IPS DF 4.7 (cell line): ENCODE data around the gene MAGI1.

ENCODE experiments used
- DNase-seq: peaks from one replicate; pipeline ENCODE4 v3.0.0-alpha.2; 2013; ENCODE audit warnings: low spot score; ENCODE audit errors: extremely low read depth

The MAGI1 gene

DNA sequence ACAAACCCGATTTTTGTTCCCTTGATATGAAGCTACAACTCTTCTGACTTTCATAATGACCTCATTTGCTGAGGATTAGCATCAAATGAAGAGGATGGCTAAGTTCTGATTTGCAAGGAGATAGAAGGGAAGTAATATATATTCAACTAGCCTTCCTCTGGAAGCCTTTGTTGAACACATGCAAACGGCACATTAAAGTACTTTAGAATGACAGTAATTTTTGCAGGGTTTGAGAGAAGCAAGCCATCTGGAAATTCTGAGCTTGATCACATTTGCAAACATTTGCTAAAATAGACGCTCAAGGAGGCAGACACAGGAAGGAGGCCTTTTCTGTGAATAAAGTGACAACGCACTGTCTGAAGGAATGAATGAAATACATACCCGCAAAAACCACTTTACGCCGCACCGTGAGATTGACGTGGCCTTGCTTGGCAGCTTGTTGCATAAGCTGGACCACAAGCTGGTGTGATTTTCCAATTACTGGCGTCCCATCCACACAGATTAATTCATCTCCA lies 657.2 kb downstream of the MAGI1 start:
- no peak for DNase-seq

DNA sequence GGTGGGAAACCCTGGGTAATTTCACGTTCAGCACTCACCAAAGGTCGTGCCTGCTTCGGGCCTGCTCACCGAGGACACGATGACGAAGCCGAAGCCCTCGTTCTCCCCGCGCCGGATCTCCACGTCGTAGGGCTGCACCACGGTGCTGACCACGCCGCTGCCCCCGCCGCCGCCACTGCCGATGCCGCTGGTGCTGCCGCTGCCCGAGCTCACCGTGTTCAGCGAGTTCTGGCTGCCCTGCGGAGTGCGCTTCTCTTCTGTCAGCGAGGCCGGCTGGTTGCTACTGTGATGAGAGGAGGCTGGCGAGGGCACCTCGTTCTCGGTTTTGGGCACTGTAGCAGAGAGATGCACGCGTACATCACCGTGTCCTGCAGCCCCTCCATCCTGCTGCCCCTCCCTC lies 659.5 kb downstream of the MAGI1 start:
- DNase-seq: no peak

DNA sequence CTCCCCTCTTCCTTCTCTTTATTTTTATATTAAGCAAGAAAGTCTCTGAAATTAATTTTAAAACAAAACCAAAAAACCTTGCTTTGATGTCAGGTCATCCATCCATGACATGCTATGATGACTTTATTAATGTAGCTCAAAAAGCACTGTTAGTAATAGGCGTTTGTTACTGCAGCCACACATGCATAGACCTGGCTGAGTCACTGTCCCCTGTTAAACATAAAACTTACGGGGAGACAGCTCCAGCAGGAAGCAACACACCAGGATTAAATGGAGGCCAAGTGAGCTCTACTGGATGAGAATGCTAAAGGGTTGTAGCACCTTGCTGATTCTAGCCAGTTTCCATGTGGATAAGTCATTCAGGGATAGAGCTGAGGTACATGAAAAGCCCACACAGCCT lies 661.1 kb downstream of the MAGI1 start:
- no peak for DNase-seq

DNA sequence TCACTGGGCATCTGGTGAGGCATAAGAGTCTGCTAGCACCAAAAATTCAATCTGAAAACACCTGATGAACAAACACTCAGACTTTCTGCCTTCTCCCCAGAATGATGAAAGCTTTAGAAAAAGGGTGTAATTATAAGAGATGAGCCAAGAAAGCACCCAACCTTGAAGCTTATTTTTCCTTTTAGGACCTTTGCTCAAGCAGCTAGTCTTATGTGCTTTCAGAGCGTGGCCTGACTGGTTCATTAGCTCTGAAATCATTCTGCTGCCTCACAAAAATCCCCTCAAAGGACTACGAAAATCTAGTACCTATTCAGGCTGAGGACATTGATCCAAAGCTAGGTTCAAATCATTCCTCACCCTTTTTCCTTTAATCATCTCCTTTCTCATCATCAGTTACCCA lies 662.3 kb downstream of the MAGI1 start:
- no peak for DNase-seq

DNA sequence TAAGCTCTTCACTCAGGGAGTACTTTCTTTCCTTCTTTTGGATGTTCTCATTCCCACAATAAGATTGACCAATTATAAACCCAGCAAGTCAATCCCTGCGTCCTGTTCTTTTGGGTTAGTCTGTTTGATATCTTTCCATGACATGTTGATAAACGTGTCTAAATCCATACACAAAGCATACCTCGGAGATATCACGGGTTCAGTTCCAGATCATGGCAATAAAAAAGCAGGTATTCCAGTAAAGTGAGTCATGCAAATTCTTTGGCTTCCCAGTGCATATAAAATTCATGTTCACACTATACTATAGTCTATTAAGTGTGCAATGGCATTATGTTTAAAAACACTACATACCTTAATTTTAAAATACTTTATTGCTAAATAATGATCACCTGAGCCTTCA lies 667.7 kb downstream of the MAGI1 start:
- no peak for DNase-seq

DNA sequence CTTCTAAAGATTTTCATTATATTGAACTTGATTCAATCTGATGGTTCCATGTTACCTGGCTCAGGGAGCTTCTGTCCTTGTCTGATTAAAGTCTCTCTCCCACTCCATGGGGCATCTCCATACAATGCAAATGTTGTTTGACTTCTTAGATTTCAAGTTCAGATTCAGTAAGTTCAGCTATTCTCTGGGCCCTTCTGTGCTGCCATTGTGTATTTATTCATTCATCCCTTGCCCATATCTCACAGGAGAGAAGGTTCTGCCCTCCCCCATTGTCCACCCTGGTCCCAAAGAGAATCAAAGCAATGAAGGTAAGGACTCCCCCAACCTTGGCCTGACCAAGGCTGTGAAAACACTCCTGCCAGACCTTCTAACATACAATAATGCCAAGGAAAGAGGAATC lies 669.9 kb downstream of the MAGI1 start:
- DNase-seq: no peak

DNA sequence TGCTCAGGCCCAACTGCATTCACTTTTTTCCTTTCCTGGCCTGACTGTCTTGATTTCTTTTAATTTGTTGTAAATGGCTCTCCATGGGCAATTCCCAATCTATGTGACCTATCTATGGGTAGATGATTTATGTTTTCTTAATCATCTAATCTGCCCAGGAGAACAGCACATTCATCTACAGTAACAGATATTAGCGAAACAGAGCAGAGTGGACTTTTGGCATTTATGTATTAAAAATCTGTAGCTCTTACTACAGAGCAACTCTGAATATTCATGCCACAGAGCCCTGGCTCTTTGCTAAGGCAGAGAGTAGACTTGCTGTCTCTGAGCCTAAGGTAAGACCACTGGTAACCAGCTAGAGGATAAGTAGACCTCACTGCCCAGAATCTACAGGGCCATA lies 676.0 kb downstream of the MAGI1 start:
- DNase-seq: no peak

DNA sequence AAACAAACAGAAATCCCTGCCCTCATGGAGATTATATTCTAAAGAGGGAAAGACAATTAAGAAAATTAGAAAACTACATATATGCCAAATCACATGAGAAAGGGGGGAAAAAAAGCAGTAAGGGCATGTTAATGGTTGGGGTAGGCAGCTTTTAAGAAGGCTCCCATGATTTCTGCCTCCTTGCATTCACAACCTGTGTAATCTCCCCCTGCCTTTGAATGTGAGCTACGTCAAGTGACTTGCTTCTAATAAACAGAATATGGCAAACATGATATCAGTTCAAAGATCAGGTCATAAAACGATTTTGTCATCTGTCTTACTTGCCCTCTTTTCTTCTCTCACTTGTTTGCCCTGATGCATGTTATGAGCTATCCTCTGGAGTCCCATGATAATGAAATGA lies 677.3 kb downstream of the MAGI1 start:
- DNase-seq: no peak

DNA sequence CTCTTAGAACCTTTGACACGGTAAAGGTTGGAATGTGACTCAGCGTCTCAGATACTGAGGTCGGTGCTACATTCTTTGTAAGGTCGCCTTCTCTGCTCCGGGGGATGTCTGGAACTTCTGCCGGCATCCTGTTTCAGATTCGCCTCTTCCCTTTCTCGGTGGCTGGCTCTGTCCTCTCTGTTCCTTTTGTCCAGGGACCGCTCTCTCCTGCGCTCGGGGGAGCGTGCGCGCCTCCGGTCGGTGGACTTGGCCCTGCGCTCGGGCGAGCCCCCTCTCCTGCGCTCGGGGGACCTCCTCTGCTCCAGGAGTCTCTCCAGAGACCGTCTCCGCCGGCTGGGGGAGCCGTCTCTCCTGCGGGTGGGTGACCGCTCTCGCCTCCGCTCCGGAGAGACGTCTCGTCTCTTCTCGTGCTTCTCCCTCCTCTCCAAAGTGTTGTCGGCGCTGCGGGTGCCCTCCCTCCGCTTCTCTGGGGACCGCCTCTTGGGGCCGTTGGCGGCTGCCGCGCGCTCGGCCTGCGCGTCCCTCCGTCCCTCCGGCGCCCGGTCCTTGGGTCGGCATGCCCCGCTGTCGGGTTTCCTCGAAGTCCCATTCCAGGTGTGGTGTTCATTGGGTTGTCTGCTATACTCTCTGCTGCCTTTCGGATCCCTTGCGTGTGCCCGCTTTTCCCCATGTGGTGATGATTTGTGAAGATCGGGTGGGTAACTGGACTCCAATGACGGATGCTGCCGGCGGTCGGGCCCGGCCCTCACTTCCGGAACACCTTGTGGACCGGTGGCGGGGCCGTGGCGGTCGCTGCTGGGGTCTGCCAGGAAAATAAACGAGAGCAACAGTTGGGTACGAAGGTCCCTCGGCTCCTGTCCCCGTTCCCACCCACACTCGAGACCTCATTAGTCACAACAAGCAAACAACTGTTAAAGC lies 682.1 kb downstream of the MAGI1 start:
- DNase-seq: no peak

DNA sequence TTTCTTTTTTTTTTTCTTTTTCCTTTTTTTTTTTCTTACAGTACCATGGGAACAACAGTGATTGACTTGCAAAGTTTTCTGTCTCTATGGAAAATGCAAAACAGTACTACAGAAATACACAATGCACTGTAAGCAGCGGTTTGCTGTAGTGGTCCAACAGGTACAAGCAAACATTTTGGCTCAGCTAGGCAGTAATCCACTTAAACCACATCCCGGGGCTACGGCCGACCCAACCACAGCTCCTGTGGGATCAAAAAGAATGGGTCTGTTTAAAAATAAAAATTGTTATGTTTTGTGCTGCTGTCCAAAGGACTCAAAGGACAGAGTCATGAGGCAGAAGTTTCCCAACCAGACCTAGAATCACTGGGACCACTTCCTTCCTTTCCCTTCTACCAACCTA lies 683.8 kb downstream of the MAGI1 start:
- no peak for DNase-seq

DNA sequence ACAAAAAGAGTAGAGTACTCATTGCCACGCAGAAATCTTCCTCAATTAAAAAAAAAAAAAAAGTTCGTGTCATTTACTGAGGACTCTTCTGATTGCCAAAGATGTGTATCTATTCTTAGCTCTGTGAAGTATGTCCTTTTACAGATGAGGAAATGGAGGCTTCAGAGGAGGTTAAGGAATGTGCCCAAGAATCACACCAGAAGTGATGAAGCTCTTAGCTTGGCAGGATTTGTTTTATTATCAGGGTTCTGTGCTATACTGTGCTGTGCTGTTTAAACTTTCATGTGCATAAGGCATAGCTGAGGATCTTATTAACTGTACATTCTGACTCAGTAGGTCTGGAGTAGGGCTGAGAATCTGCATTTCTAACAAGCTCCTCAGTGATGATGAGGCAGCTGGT lies 685.8 kb downstream of the MAGI1 start:
- DNase-seq: no peak

DNA sequence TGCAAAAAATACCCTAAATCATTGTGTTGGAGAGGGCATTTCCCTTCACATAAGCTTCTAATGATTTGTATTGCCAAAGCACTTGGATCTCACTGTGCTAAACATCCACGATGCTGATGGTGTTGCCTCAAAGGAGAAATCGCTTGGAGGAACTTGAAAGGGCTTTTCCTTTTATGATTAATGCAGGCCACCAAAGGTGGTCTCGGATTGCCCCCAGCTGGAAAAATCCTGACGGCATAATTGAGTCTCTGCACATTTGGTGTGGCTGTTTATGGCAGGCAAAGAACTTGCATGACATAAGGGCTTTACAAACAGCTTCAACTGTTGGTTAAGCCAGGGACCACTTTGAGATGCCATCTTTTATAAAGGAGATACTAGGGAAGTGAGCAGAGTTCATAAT lies 687.0 kb downstream of the MAGI1 start:
- DNase-seq: no peak

DNA sequence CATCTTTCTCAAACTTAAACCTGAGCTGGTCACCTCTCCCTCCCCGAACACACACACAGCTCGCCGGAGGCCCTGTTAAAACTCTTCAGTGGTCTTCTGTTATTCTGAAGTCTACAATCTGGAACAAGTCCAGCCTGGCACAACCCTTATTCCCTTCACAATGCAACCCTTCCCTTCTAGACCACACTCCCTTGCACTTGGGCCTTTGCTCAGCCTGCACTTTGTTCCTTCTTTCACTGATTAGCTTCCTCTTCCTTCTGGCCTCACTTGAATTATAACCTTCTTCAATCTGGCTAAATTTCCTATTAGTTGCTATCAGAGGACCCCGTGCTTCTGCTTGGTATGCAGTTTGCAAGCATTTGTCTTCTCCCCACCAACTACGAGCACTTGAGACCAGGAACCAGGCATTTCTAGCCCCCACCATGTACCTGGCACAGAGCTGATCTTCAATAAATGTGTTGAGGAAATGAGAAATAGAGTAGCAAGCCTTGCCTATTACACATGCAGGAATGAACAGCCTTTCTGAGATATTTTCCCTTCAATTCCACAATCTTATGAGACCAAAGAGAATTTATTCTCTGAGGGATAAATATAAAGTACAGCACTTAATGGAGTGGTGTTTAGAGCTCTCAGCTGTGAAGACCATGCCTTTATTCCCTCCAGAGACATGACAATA lies 687.8 kb downstream of the MAGI1 start:
- DNase-seq: no peak

DNA sequence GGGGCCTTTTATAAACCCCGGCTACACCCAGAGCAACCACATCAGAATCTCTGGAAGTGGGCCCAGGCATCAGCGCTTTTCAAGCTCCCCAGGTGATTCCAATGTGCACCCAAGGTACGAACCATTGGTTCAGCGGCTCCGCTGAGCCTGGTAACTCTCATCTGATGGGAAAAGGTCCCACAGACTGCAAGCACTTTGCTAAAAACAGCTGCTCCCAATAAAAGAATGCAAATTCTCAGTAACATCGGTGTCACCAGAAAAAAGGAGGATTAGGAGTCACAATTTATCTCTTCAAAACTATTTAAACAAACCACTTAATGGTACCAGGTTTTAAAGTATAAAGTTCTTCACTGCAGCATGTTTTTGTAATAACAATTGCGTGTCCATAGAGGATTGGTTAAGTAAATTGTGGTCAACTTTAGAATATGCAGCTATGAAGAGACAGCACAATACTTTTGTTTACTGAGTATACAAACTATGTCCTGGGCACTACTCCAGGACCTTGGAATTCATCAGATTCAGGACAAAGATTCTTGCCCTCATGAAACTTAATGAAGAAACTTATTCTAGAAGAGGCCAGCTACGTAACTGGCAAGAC lies 690.2 kb downstream of the MAGI1 start:
- DNase-seq: no peak

DNA sequence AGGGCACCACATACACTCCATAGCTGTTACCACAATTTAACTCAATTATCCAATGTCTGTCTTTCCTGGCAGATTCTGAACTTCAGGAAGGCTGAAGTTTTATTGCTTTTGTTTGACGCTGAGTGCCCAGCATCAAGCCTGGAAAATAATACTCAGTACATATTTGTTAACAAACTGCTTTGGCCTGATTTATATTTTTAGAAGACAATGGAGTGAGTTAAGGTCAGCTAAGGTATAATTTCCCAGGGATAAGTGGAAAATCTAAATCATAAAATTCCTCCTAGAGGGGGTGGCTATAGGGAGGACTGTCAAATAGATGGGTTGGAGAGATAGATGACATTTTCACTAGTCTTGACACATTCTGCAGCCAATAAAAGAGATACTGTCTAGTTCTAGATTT lies 691.6 kb downstream of the MAGI1 start:
- no peak for DNase-seq

DNA sequence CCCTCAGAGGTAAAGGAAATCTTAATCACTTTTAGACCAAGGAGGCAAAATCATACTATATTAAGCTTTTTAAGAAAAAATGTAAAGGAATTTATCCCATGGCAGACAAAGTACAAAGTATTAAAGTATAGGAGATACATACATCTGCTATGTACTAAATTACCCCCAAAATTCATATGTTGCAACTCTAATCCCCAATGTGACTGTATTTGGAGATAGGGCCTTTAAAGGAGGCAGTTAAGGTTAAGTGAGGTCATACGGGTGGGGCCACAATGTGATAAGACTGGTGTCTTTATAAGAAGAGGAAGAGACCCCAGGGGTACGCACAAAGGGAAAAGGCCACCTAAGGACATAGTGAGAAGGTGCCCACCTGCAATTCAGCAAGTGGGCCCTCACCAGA lies 693.9 kb downstream of the MAGI1 start:
- no peak for DNase-seq

DNA sequence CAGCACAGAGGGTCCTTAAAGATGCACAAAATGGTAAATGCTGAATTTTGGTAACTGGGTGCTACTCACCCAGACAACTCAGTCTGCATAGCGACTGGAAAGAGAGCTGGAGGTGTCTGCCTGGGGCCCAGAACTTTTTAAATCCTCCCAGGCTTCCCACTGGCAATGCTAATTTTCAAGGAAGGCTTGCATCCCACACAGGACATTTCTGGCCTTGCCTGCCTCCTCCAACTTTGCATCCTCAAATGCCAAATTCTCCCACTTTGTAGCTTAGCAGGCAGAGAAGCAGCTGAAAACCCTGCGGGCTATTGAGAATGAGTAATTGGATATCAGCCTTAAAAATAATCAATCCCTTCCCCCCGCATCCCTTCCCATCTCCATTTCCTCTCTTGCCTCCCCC lies 694.3 kb downstream of the MAGI1 start:
- no peak for DNase-seq

DNA sequence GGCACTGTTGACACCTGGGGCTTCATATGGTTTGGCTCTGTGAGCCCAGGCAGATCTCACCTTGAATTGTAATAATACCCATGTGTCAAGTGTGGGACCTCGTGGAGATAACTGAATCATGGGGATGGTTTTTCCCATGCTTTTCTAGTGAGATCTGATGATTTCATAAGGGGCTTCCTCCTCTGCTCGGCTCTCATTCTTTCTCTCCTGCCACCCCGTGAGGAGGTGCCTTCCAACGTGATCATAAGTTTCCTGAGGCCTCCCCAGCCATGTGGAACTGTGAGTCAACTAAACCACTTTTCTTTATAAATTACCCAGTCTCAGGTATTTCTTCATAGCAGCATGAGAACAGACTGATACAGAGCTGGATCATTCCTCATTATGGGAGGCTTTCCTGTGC lies 695.0 kb downstream of the MAGI1 start:
- no peak for DNase-seq

DNA sequence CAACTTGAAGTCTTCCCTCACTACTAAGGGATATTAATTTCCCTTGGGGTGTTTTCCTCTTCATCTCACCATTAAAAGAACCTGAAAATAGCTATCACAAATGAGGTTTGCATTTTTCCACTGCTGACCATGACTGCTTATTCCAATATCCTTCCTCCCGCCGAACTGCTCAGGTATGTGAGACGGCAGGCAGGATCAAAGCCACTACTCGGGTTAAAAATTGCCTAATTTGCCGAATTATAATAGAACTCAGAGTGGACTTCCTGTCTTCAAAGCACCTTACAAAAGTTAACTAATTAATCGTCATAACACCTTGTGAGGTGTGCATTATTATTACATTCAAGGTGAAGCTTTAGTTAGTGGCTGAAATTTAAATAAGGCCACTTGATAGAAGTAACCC lies 695.7 kb downstream of the MAGI1 start:
- DNase-seq: no peak

DNA sequence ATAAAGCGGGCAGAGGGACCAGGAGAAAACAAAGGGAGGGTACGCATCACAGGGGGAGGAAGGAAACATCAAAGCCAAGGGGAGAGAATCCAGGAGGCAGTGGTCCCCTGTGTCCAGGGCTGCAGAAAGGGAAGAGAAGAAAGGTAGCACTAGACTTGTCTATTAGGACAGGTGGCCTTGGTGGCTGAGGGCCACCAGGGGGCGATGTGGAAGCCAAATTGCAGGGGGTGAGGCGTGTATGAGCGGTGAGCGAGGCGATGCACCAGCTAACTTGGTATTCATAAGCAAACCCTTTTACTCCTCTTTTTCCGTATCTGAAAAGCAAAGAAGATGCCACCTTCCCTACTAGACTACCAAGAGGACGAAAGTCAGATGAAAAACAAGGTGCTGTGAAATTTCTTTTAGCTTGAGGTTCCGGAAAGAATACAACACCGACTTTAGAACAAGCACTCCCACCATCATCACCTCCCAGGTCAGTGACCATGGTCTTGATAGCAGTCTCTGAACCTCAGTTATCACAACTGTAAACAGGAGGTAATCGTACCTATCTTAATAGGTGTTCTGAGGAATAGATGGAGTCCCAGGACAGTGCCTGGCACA lies 696.5 kb downstream of the MAGI1 start:
- DNase-seq: no peak

DNA sequence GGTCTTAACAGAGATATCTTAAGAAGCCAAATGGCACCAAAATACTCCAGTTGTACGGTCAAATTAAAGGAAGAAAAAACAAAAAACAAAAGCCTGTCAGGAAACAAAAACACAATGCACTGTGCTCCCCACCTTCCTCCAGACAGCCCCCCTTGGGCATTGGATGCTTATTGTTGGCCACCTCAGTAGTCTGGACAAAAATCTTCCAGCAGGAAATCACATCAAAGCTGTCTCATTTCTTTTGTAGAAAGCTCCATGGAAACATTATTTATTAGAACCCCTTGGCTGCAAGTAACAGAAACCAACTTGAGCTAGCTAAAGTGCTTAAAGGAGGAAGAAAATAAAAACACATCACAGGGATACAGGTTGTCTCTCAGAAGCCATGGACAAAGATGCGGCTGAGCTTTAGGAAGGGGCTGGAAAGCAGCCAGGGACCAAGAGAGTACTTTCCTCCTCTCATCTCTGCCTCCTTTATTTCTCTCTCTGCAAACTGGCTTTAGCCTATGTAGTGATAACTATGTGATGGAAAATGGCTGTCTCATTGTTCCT lies 699.5 kb downstream of the MAGI1 start:
- DNase-seq: no peak

DNA sequence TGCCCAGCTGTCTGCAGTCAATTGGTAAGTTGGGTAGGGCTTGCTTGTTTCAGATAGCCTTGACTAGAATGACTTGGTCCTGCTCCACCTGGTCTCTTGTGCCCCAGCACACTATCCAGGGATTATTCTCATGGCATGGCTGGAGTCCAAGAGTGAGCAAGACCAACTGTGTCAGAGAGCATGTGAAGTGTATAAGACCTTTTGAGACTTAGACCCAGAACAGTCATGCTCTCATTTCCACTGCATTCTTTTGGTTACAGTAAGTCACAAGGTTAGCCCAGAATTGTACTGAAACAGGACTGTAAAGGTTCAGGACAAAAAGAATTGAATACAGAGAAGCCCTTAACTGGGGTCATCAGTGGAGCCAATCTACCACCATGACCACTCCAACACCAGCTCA lies 700.1 kb downstream of the MAGI1 start:
- no peak for DNase-seq
